Measurements from ENCODE around the gene BTN3A1. TPM values are rescaled to one million over a fixed set of nuclear protein-coding genes. Genes with fewer than 3 reads are reported as not detected.

BTN3A1 gene
- total and polyA plus RNA-seq, 2 of the 8 experiments (the other 6 are each of a cell fraction or from before 2014, with no cell fraction given), result 4.7 to 5.6 TPM

- POLR2A ChIA-PET (ENCODE audit: partially characterized antibody), result interaction anchor here (0.8 to 1.0 kb wide), 3 partner anchors 10 to 51 kb away, joined by 3 read pairs; no protein-coding TSS in a partner anchor
- no peak within 1 kb of the TSS for H2BK20ac ChIP-seq (ENCODE audit: low read length)
- peaks cover 3 to 21% (median 16%) of the 10 kb centered on the region in 4 experiments; a peak in 5 of 8 replicates for H3K36me3 ChIP-seq (ENCODE audit: control insufficient read depth in 2 of 4, insufficient read depth in 4 of 4, low read length in 3 of 4)
- no peaks in the 10 kb centered on the region for H3K27me3 ChIP-seq (replicated peaks in 1 of 4; ENCODE audit: control insufficient read depth in 3 of 4, extremely low read depth in 1 of 4, insufficient read depth in 3 of 4, low read length in 3 of 4)
- peak within 1 kb of the TSS; percentile 74; the same call in 1 of the 2 replicates for H2BK15ac ChIP-seq (ENCODE audit: low read length)
- peak within 1 kb of the TSS; percentile 61 for H2BK120ac ChIP-seq (replicated peaks; ENCODE audit: low read depth, low read length)
- peak within 1 kb of the TSS; percentile 90 for H3K14ac ChIP-seq (ENCODE audit: insufficient read length)
- DNase-seq (ENCODE audit: low read depth in 1 of 2, low spot score in 2 of 2), result peak; percentile 36 to 71
- H3K56ac ChIP-seq (replicated peaks; ENCODE audit: insufficient read length, low read depth, low read length), result peak within 1 kb of the TSS; percentile 91
- peak within 1 kb of the TSS; percentile 86; the same call in 1 of the 2 replicates for H3K27ac ChIP-seq (ENCODE audit: low read depth, low read length)
- H3K4me3 ChIP-seq (ENCODE audit: extremely low read depth in 1 of 4, insufficient read depth in 2 of 4, low read depth in 3 of 4, low read length in 4 of 4), result peak within 1 kb of the TSS; percentile 71 to 100 (median 92)
- no peaks in the 10 kb centered on the region for H4K20me1 ChIP-seq (replicated peaks in 1 of 2; ENCODE audit: control insufficient read depth in 1 of 2, insufficient read depth in 2 of 2, low read length in 2 of 2)
- peak within 1 kb of the TSS; percentile 92 for H2BK5ac ChIP-seq (ENCODE audit: low read depth, low read length)
- H3K18ac ChIP-seq (ENCODE audit: extremely low read depth, low read length), result peak within 1 kb of the TSS; percentile 98
- H3K23me2 ChIP-seq (ENCODE audit: low read depth, low read length), result no peaks in the 10 kb centered on the region; the same call in 1 of the 2 replicates
- H4K8ac ChIP-seq (ENCODE audit: extremely low read depth, insufficient read depth, low read length), result peak within 1 kb of the TSS; percentile 81; the same call in 1 of the 2 replicates
- FAIRE-seq, result peak; percentile 91
- peak within 1 kb of the TSS; percentile 93 for H2AFZ ChIP-seq (ENCODE audit: low read length)
- H3K79me1 ChIP-seq (ENCODE audit: low read depth, low read length), result no peaks in the 10 kb centered on the region; the same call in 1 of the 2 replicates
- H3K9ac ChIP-seq (replicated peaks in 1 of 4; ENCODE audit: extremely low read depth in 1 of 4, low read depth in 3 of 4, low read length in 3 of 4), result peak within 1 kb of the TSS; percentile 62 to 95 (median 80)
- H3K9me3 ChIP-seq (ENCODE audit: insufficient read depth in 2 of 2, low read depth in 1 of 2, low read length in 1 of 2), result no peaks in the 10 kb centered on the region
- H4K91ac ChIP-seq (replicated peaks; ENCODE audit: insufficient read length, low read length), result peak within 1 kb of the TSS; percentile 97
- peaks cover 0 to 13% of the 10 kb centered on the region in 2 experiments; a peak in 2 of 4 replicates for H3K79me2 ChIP-seq (ENCODE audit: control insufficient read depth in 1 of 2, insufficient read depth in 2 of 2, low read length in 2 of 2)
- peak within 1 kb of the TSS; percentile 45 for H2AK5ac ChIP-seq (ENCODE audit: low read depth, low read length)
- CTCF ChIA-PET (ENCODE audit: partially characterized antibody), result interaction anchor here (0.8 kb wide), 1 partner anchor 117 kb away, joined by 3 read pairs; no protein-coding TSS in a partner anchor
- peak within 1 kb of the TSS; percentile 90 for H2BK12ac ChIP-seq (ENCODE audit: low read depth, low read length)
- H3K4me2 ChIP-seq (ENCODE audit: insufficient read depth in 1 of 2, low read depth in 2 of 2, low read length in 2 of 2), result peak within 1 kb of the TSS; percentile 65 to 96
- H4K5ac ChIP-seq (ENCODE audit: insufficient read length, low read depth, low read length), result peak within 1 kb of the TSS; percentile 92
- peaks cover 0 to 6% (median 5%) of the 10 kb centered on the region in 4 experiments; a peak in 4 of 7 replicates for H3K4me1 ChIP-seq (replicated peaks in 1 of 4; ENCODE audit: control insufficient read depth in 3 of 4, insufficient read depth in 4 of 4, low read length in 3 of 4)
- H3K4ac ChIP-seq (replicated peaks; ENCODE audit: insufficient read length, low read depth, low read length), result no peak within 1 kb of the TSS
- 2% methylated on average over 31 of the region's 31 CpGs; no CpG with 5 or more reads in 1 of the 2 experiments for WGBS, 2 experiments (ENCODE audit: extremely low coverage in 1 of 2, insufficient coverage in 1 of 2, insufficient read length in 1 of 2, insufficient replicate concordance in 2 of 2, low coverage in 1 of 2, low lambda C conversion rate in 2 of 2, missing lambda C conversion rate in 1 of 2)
- H3K23ac ChIP-seq (ENCODE audit: insufficient read length), result no peak within 1 kb of the TSS
- TF ChIP-seq FOSL1 (IDR thresholded peaks at IDR 0.05; ENCODE audit: insufficient read depth, low read depth, low read length) (no peak), TBP (IDR thresholded peaks at IDR 0.05; ENCODE audit: low read depth, low read length) (peak; percentile 74), PHF8 (conservative IDR thresholded peaks at IDR 0.05; ENCODE audit: low read depth, low read length) (peak; percentile 67), MAFK (IDR thresholded peaks at IDR 0.05; ENCODE audit: low read depth, low read length) (no peak), CREB1 (IDR thresholded peaks at IDR 0.05) (peak; percentile 90), USF2 (IDR thresholded peaks at IDR 0.05; ENCODE audit: low read length) (no peak), HDAC6 (IDR thresholded peaks at IDR 0.05; ENCODE audit: low read depth, low read length) (no peak), E2F6 (IDR thresholded peaks at IDR 0.05) (no peak), TAF1 (IDR thresholded peaks at IDR 0.05; ENCODE audit: low read depth, low read length) (peak; percentile 71)
These were observed 56.0 kb downstream of the BTN3A1 start, which contains the start of gene BTN2A1 for GRCh38 chr6:26457806-26458688. TSS of gene BTN2A1 (plus strand) at chr6:26457955. CDS start at chr6:26458637, 682 bp downstream.

Measured in H1 (cell line).